CD4-positive, CD25-positive, alpha-beta regulatory T cell (primary cell): ENCODE results near the gene ZNF592. TPM values are rescaled to one million over a fixed set of nuclear protein-coding genes. Genes with fewer than 3 reads are reported as not detected.

Experiments
- ATAC-seq, 2 donors: fragments of 150-1000 bp; cut with Tn5 transposase; one replicate each; pipeline ENCODE4 v1.10.0; 2021; ENCODE audit warnings: low read depth in 2 of 2, moderate number of reproducible peaks in 2 of 2, moderate library complexity in 1 of 2
- DNase-seq, 3 donors: peaks; one replicate each; pipeline versions ENCODE4 v3.0.0 to v3.0.0-alpha.2; 2012 to 2022; ENCODE audit warnings: mixed read lengths in 1 of 3
- H3K27ac ChIP-seq: one replicate; pipeline ENCODE4 v1.7.0; 2013; ENCODE audit warnings: mild to moderate bottlenecking, low read length; ENCODE audit not compliant: insufficient read depth, poor library complexity, severe bottlenecking
- H3K27me3 ChIP-seq: one replicate; pipeline ENCODE4 v1.7.0; 2013; ENCODE audit warnings: low read length; ENCODE audit not compliant: control insufficient read depth, insufficient read depth
- H3K36me3 ChIP-seq: one replicate; pipeline ENCODE4 v1.7.0; 2013; ENCODE audit warnings: mild to moderate bottlenecking, low read length, moderate library complexity; ENCODE audit not compliant: control insufficient read depth, insufficient read depth
- H3K4me1 ChIP-seq: 2 replicates; pipeline ENCODE4 v1.7.0; 2013; ENCODE audit warnings: mild to moderate bottlenecking, low read length; ENCODE audit not compliant: insufficient read depth, control insufficient read depth, poor library complexity, severe bottlenecking
- H3K4me3 ChIP-seq: one replicate; pipeline ENCODE4 v1.7.0; 2013; ENCODE audit warnings: low read depth, mild to moderate bottlenecking, low read length, moderate library complexity
- H3K9me3 ChIP-seq, 2 experiments: 1 replicate in 1 of 2; 2 replicates in 1 of 2; pipeline ENCODE4 v1.7.0; 2013; ENCODE audit warnings: low read length in 2 of 2, mild to moderate bottlenecking in 1 of 2, moderate library complexity in 1 of 2; ENCODE audit not compliant: control insufficient read depth in 2 of 2
- H3K27ac Mint-ChIP-seq, 3 donors: one replicate each; pipeline ENCODE4 v1.8.0; 2020 to 2022; ENCODE audit warnings: mild to moderate bottlenecking in 3 of 3, mixed read lengths in 3 of 3, moderate library complexity in 2 of 3
- H3K27me3 Mint-ChIP-seq: one replicate; pipeline ENCODE4 v1.8.0; 2022; ENCODE audit warnings: mild to moderate bottlenecking, mixed read lengths
- H3K36me3 Mint-ChIP-seq: one replicate; pipeline ENCODE4 v1.8.0; 2020; ENCODE audit warnings: mixed read lengths
- H3K4me1 Mint-ChIP-seq, 4 donors: one replicate each; pipeline ENCODE4 v1.8.0; 2020 to 2022; ENCODE audit warnings: mixed read lengths in 4 of 4, mild to moderate bottlenecking in 1 of 4
- H3K4me3 Mint-ChIP-seq, 4 donors: one replicate each; pipeline ENCODE4 v1.8.0; 2020 to 2022; ENCODE audit warnings: mild to moderate bottlenecking in 4 of 4, mixed read lengths in 4 of 4, moderate library complexity in 3 of 4
- H3K9me3 Mint-ChIP-seq, 7 donors: one replicate each; pipeline ENCODE4 v1.8.0; 2020 to 2022; ENCODE audit warnings: mixed read lengths in 7 of 7, mild to moderate bottlenecking in 3 of 7, moderate library complexity in 2 of 7
- polyA plus RNA-seq, 4 donors: library from polyadenylated mRNA; unstranded; fragments of 300-500 nt; fragmentation: Illumina TruSeq; gene quantifications; one replicate each; pipeline ENCODE4 v1.2.3, GENCODE V29; 2021
- total RNA-seq: library from RNA; stranded (reverse); gene quantifications from one replicate; pipeline ENCODE4 v1.2.3, GENCODE V29; 2022

Gene ZNF592
- total and polyA plus RNA-seq, 5 donors from 2014 or later = 3.8 to 39.8 (median 4.3) TPM

DNA sequence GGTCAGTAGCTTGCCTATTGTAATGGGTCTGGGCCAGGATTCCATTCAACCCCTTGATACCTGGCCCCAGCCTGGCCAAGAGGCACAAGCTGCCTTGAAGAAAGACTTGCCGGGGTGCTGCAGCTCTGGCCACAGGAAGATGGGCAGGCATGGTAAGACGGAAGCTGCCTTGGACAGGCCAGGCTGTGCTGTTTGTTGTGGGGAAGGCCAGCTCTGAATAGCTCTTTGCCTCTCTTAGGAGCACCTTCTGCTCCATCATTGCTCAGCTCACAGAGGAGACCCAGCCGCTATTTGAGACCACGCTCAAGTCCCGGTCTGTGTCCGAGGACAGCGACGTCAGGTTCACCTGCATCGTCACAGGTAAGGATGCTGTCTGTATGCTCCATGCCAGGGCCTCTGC is 78.9 kb downstream of the ZNF592 start:
- no peaks in the 10 kb centered on the region for H3K36me3 ChIP-seq
- Mint-ChIP-seq H3K4me3 (no peak overlapping the region), H3K4me1 (no peaks in the 10 kb centered on the region), H3K9me3 (no peaks in the 10 kb centered on the region), H3K27ac (no peak overlapping the region), H3K36me3 (no peaks in the 10 kb centered on the region), H3K27me3 (peaks cover 9% of the 10 kb centered on the region)
- no peak overlapping the region for H3K27ac ChIP-seq
- no peak for DNase-seq
- no peak for ATAC-seq
- no peaks in the 10 kb centered on the region for H3K27me3 ChIP-seq
- no peaks in the 10 kb centered on the region for H3K9me3 ChIP-seq
- H3K4me3 ChIP-seq = no peak overlapping the region
- H3K4me1 ChIP-seq = no peaks in the 10 kb centered on the region

DNA sequence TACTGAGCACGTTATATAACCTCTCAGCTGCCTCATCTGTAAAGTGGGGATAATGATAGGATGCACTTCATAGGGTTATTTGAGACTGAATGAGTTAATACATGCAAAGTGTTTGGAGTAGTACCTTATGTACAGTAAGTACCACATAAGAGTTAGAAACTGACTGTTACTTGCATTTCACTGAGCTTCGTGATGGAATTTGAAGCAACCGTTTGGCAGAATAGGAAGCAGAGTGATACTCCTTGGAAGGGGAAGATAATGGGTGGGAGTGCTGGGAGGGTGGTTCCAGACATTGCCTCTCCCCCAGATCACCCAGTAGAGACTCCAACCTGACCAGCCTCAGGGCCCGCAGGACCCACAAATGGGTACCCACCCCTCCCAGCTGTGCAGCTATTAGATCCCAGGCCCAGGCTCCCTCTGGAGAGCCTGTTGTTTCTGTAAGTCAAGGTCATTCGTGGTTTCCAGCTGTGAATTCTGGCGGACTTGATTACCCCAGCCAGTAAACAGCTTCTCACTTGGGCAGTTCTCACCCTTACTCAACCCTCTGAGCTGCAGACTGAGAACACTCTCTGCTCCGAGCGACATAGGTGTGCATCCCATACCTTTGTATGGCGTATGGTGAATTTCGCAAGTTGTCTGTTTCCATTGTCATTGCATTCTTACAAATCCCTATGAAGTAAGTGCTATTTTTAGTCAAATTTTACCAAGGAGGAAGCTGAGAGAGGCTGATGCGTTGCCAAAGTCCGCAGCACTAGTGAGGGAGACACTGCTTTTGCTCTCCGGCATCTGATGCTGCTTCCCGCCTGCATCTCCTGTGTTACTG is 79.9 kb downstream of the ZNF592 start:
- no peak for ATAC-seq
- Mint-ChIP-seq H3K9me3 (no peaks in the 10 kb centered on the region), H3K4me1 (no peaks in the 10 kb centered on the region), H3K27me3 (peaks cover 16% of the 10 kb centered on the region), H3K27ac (peak overlapping the region in 1 of 3 donors; percentile 54), H3K36me3 (no peaks in the 10 kb centered on the region), H3K4me3 (no peak overlapping the region)
- Histone ChIP-seq H3K4me3 (no peak overlapping the region), H3K9me3 (no peaks in the 10 kb centered on the region), H3K27me3 (peaks cover 2% of the 10 kb centered on the region), H3K36me3 (no peaks in the 10 kb centered on the region), H3K27ac (no peak overlapping the region), H3K4me1 (no peaks in the 10 kb centered on the region)
- no peak for DNase-seq

DNA sequence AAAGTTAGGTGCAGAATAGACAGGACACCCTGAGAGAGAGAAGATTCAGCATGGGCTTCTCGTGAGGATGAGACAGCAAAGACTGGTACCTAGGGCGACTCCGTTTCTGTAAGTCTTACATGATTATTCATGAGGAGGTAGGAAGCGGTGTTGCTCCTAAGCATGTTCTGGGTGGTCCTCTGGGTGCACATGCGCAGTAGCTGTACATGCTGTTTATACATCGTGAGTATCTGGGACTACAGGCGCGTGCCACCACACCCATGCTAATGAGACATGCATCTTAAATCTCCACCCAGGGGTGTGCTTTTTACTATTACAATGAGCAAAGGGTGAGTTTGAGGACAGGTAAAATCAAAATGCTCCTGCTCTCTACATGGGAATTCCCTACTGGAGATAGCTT is 81.0 kb downstream of the ZNF592 start:
- Mint-ChIP-seq H3K36me3 (no peaks in the 10 kb centered on the region), H3K9me3 (no peaks in the 10 kb centered on the region), H3K4me1 (no peaks in the 10 kb centered on the region), H3K27me3 (peaks cover 23% of the 10 kb centered on the region), H3K4me3 (no peak overlapping the region), H3K27ac (no peak overlapping the region)
- Histone ChIP-seq H3K27me3 (peaks cover 2% of the 10 kb centered on the region), H3K9me3 (no peaks in the 10 kb centered on the region), H3K4me1 (no peaks in the 10 kb centered on the region), H3K27ac (no peak overlapping the region), H3K4me3 (no peak overlapping the region), H3K36me3 (no peaks in the 10 kb centered on the region)
- no peak for DNase-seq
- ATAC-seq = no peak

DNA sequence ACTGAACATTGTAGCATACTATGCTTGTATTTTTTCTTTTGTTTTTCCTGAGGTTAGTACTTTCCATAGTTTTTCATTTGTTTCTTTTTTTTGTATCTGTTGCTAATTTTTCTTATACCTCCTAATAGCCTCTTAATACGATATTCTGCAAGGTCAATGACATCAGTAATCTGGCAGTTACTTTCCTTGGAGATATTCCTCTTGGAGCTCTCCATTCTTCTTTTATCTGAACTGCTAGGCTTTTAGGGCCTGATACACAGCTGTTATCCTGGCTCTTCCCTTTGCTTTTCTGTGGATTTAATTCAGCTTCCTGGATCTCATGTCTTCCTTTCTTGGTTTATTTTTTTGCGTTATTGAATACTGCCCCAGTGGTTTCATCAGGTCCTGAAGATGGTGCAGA is 81.6 kb downstream of the ZNF592 start:
- Mint-ChIP-seq H3K4me3 (no peak overlapping the region), H3K4me1 (no peaks in the 10 kb centered on the region), H3K27ac (peak overlapping the region in 1 of 3 donors; percentile 50), H3K27me3 (peaks cover 24% of the 10 kb centered on the region), H3K36me3 (no peaks in the 10 kb centered on the region), H3K9me3 (no peaks in the 10 kb centered on the region)
- ATAC-seq = no peak
- H3K27me3 ChIP-seq = peaks cover 2% of the 10 kb centered on the region
- H3K9me3 ChIP-seq = no peaks in the 10 kb centered on the region
- H3K27ac ChIP-seq = no peak overlapping the region
- H3K4me1 ChIP-seq = no peaks in the 10 kb centered on the region
- DNase-seq = no peak
- no peaks in the 10 kb centered on the region for H3K36me3 ChIP-seq
- H3K4me3 ChIP-seq = no peak overlapping the region

DNA sequence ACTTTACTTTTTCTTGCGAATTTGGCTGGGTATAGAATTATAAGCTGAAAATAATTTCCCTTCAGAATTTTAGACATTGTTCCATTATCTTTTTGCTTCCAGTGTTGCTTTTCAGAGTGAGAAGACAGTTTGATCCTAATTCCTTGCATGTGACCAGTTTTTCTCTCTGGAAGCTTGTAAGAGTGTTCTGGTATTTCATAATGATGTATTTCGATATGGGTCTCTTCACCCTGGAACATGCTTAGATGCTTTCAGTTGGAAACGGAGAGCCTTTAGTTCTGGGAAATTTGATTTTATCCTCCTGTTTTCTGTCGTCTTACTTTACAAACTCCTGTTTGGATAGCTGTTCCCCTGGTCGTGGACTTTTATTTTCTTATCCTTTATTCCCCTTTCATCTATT is 82.6 kb downstream of the ZNF592 start:
- H3K4me1 Mint-ChIP-seq = no peaks in the 10 kb centered on the region
- Histone ChIP-seq H3K4me1 (no peaks in the 10 kb centered on the region), H3K9me3 (no peaks in the 10 kb centered on the region), H3K36me3 (no peaks in the 10 kb centered on the region), H3K27me3 (peaks cover 2% of the 10 kb centered on the region), H3K27ac (no peak overlapping the region), H3K4me3 (no peak overlapping the region)
- DNase-seq (no peak), ATAC-seq (no peak)
- H3K36me3 Mint-ChIP-seq = no peaks in the 10 kb centered on the region
- no peaks in the 10 kb centered on the region for H3K9me3 Mint-ChIP-seq
- peaks cover 24% of the 10 kb centered on the region for H3K27me3 Mint-ChIP-seq
- H3K4me3 Mint-ChIP-seq = no peak overlapping the region
- no peak overlapping the region for H3K27ac Mint-ChIP-seq

DNA sequence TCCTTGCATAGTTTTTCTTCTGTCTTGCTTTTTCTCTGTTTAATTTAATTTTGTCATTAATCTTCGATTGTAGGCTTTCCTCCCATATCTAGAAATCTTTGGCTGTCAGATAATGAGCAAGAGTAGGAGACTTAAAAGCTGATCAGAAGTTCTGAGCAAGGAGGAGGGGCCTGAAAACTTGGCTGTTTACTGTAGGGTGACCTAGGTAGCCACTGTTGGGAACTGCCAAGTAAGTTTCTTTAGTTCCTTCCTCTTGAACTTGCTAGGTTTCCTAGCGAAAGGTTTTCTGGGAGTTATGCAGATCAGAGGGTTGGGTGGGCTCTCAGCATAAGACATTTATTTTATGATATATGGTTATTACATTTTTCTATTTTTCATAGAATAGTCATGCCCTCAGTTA is 83.2 kb downstream of the ZNF592 start:
- H3K36me3 Mint-ChIP-seq = no peaks in the 10 kb centered on the region
- H3K9me3 Mint-ChIP-seq = no peaks in the 10 kb centered on the region
- H3K27me3 Mint-ChIP-seq = peaks cover 26% of the 10 kb centered on the region

DNA sequence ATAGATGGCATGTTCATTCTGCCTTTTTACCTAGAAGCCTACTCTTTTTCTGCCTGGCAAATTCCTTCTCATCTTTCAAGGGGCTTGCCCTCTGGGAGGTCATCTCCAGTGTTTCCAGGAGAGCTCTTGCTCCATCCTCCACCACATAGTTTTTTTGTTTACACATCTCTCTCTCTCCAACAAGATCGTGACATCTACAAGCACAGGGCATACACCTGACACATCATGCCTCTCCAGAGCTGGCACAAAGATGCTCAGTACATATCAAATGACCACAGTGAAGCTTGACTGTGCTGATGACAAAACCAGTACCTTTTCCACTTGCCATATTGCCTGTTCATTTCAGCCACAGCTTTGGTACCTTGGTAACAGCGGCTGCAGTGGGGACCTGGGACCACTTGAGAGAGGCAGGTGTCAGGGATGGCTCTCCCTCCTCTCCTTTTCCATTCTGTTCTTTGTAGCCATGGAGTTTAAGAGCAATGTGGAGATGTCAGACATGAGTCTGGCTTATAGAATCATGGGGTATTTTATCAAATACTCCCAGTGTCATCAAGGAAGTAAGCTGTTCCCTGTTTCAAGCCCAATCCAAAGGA is 84.2 kb downstream of the ZNF592 start:
- Mint-ChIP-seq H3K36me3 (no peaks in the 10 kb centered on the region), H3K9me3 (no peaks in the 10 kb centered on the region), H3K27ac (no peak overlapping the region), H3K4me3 (no peak overlapping the region), H3K27me3 (peaks cover 29% of the 10 kb centered on the region), H3K4me1 (no peaks in the 10 kb centered on the region)
- H3K27ac ChIP-seq = no peak overlapping the region
- H3K36me3 ChIP-seq = no peaks in the 10 kb centered on the region
- DNase-seq (no peak), ATAC-seq (no peak)
- peaks cover 2% of the 10 kb centered on the region for H3K27me3 ChIP-seq
- no peak overlapping the region for H3K4me3 ChIP-seq
- no peaks in the 10 kb centered on the region for H3K4me1 ChIP-seq
- H3K9me3 ChIP-seq = no peaks in the 10 kb centered on the region

More for the DNA sequence above, 83.2 kb downstream of the ZNF592 start:
- Histone ChIP-seq H3K4me3 (no peak overlapping the region), H3K27me3 (peaks cover 2% of the 10 kb centered on the region), H3K4me1 (no peaks in the 10 kb centered on the region), H3K27ac (no peak overlapping the region), H3K9me3 (no peaks in the 10 kb centered on the region), H3K36me3 (no peaks in the 10 kb centered on the region)
- no peak for ATAC-seq
- Mint-ChIP-seq H3K4me3 (no peak overlapping the region), H3K27ac (no peak overlapping the region), H3K4me1 (no peaks in the 10 kb centered on the region)
- DNase-seq = no peak
